IPS-18a (cell line): ENCODE data around the gene SLC4A4.

Source experiments
- H3K27ac ChIP-seq: one replicate; pipeline ENCODE4 v1.5.1; 2013; ENCODE audit warnings: low read length
- H3K27me3 ChIP-seq: one replicate; pipeline ENCODE4 v1.6.1; 2013; ENCODE audit warnings: mild to moderate bottlenecking, low read length; ENCODE audit not compliant: control insufficient read depth, insufficient read depth
- H3K36me3 ChIP-seq: one replicate; pipeline ENCODE4 v1.6.1; 2013; ENCODE audit warnings: low read depth, low read length; ENCODE audit not compliant: control insufficient read depth
- H3K4me1 ChIP-seq: one replicate; pipeline ENCODE4 v1.6.1; 2013; ENCODE audit warnings: low read depth, low read length; ENCODE audit not compliant: control insufficient read depth
- H3K4me3 ChIP-seq: one replicate; pipeline ENCODE4 v1.5.1; 2013; ENCODE audit warnings: low read length
- H3K9ac ChIP-seq: one replicate; pipeline ENCODE4 v1.6.1; 2013; ENCODE audit warnings: mild to moderate bottlenecking, low read length, moderate library complexity
- H3K9me3 ChIP-seq: one replicate; pipeline ENCODE4 v1.6.1; 2013; ENCODE audit warnings: low read depth, low read length; ENCODE audit not compliant: control insufficient read depth

Gene SLC4A4

DNA sequence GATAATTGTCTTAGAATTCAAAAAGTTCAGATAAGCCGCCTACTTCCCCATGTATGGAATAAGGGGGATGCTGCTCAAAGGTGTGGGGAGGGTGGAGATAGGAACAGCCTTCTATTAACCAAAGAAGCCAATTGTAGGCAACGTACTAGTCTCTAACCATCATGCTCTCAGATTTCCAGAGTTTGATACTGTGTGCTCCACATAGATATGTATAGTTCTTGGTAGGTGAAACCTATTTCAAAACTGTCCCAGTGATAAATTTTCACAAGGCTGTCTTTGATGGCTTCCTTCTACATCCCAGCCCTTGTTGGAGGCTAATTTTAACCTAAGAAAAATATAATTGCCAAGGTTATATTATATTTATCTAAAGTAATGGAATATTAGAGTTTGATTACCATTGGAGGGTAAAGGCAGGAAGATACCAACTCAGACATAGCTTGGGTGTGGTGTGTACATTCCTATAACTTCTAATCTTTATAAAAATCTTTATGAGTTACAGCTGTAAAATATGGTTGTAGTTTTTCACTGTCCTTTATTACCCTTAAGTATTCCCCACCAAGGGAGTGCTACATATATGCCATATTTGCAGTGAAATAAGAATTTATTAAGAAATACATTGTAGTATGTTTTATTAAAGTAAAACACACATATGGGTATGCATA lies 87.7 kb downstream of the SLC4A4 start:
- no peak overlapping the region for H3K9ac ChIP-seq
- H3K4me3 ChIP-seq: no peak overlapping the region
- H3K27ac ChIP-seq: no peak overlapping the region
- H3K27me3 ChIP-seq: no peaks in the 10 kb centered on the region
- no peaks in the 10 kb centered on the region for H3K4me1 ChIP-seq
- H3K36me3 ChIP-seq: no peaks in the 10 kb centered on the region
- no peaks in the 10 kb centered on the region for H3K9me3 ChIP-seq

DNA sequence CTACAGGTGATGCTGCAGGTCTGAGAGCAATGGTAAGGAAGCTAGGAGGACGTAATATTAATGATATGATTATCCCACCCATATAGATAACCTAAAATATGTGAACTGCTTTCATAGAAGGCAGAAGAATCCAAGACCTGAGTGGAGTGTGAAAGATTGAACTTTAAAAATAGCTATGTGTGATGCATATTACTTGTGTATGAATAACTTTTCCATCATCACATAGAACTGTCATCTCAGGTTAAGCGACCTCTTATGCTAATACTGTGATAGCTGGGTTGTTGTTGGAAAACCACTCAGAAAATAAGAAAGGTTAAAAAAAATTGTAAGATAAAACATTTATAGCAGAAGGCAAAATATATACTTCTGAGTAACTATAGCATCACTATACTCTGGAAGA lies 90.3 kb downstream of the SLC4A4 start:
- Histone ChIP-seq H3K36me3 (no peaks in the 10 kb centered on the region), H3K27me3 (no peaks in the 10 kb centered on the region), H3K4me1 (no peaks in the 10 kb centered on the region), H3K9me3 (no peaks in the 10 kb centered on the region), H3K4me3 (no peak overlapping the region), H3K9ac (no peak overlapping the region), H3K27ac (no peak overlapping the region)

DNA sequence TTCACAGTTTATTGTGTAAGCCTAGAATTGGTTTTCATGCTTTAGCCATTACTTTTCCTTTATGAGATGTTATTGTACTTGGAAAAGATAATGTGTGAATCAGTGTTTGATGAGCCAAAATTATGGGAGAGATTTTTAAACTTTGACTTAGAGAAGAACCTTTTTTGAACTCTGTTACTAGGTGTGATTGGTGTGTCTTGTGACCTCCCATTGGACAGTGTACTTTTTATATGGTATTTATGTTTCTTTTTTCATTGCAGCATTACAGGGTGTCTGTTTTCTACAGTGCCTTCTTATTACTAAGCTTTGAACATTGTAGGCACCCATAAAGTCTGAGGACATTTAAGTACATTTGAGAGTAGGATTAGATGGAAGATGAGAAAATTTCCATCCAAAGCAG lies 91.1 kb downstream of the SLC4A4 start:
- no peaks in the 10 kb centered on the region for H3K36me3 ChIP-seq
- H3K9ac ChIP-seq: no peak overlapping the region
- H3K4me1 ChIP-seq: no peaks in the 10 kb centered on the region
- H3K9me3 ChIP-seq: no peaks in the 10 kb centered on the region
- H3K27me3 ChIP-seq: no peaks in the 10 kb centered on the region
- no peak overlapping the region for H3K4me3 ChIP-seq
- no peak overlapping the region for H3K27ac ChIP-seq

DNA sequence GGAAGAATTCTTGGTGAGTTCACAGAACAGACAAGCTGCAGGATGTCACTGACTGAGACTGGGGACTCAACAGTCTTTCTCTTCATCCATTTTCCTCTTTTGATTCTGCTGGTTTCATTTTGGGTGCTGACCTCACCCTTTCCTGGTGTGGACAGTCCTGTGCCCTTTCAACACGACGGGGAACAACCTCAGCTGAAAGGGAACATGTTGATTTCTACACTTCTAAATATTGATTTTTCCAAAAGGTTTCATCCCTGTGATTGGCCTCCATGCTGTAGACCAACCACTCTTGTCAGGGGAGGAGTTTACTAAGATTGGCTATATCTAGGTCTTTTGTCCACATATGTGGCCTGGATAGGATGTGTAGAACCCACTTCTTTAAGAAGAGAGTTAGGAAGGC lies 91.8 kb downstream of the SLC4A4 start:
- no peak overlapping the region for H3K9ac ChIP-seq
- H3K9me3 ChIP-seq: no peaks in the 10 kb centered on the region
- no peaks in the 10 kb centered on the region for H3K4me1 ChIP-seq
- no peaks in the 10 kb centered on the region for H3K27me3 ChIP-seq
- no peak overlapping the region for H3K4me3 ChIP-seq
- no peaks in the 10 kb centered on the region for H3K36me3 ChIP-seq
- H3K27ac ChIP-seq: no peak overlapping the region

DNA sequence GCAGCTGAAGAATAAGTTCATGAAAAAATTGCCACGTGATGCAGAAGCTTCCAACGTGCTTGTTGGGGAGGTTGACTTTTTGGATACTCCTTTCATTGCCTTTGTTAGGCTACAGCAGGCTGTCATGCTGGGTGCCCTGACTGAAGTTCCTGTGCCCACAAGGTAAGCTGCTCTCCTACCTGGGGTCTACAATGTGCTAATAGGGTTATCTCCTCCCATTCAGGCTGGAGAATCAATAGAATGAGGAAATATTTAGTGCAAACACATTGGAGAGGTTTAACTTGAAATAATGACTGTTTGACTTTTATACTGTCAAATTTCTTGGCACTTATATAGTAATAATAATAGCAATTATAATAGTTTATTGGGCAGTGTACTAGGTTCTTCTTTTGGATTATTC lies 101.8 kb downstream of the SLC4A4 start:
- no peaks in the 10 kb centered on the region for H3K36me3 ChIP-seq
- no peak overlapping the region for H3K9ac ChIP-seq
- no peaks in the 10 kb centered on the region for H3K27me3 ChIP-seq
- H3K4me1 ChIP-seq: peaks cover 4% of the 10 kb centered on the region
- no peak overlapping the region for H3K4me3 ChIP-seq
- no peaks in the 10 kb centered on the region for H3K9me3 ChIP-seq
- no peak overlapping the region for H3K27ac ChIP-seq

DNA sequence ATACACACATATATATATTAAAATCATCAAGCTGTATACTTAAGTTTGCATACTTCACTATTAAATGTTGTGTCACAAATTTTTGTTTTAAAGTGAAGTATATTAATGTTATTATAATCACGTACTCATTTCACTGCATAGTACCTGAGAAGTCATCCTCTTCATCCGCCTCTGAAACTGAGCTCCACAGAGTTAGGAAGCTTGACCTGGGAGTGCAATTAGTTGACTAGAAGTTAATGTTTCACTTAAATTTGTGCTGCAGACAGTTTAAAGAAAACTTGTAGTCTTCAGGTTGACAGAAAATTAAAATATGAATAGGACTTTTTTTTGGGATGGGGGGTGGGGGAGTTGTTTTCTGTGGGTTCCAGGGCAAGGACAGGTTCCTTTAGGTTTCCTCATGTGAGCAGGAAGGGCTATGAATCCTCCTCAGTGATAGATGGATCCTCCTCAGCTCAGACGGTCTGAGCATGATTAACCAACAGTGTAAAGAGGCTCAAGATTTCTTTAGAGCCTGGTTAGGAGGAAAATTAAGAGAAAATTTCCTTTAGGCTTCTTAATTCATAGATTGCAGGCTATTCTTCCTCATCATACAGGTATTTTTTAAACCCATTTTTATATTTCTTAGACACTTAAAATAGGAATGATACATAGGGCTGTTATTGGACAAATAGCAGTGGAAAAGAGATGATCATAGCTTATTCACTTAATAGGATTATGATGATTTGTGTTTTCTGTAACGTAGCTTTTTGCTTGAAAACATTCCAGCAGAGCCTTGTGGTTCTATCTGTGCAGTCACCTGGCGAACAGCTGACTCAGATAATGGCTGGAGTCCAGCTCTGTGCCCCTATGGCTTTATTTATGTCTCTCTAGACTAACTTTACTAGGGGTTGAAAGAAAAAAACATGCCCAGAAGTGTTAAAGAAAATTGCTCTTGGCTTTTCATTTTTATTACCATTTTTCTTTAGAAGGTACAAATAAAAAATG lies 102.7 kb downstream of the SLC4A4 start:
- peaks cover 4% of the 10 kb centered on the region for H3K4me1 ChIP-seq
- H3K36me3 ChIP-seq: no peaks in the 10 kb centered on the region
- no peak overlapping the region for H3K9ac ChIP-seq
- H3K27ac ChIP-seq: no peak overlapping the region
- H3K4me3 ChIP-seq: no peak overlapping the region
- H3K27me3 ChIP-seq: no peaks in the 10 kb centered on the region
- H3K9me3 ChIP-seq: no peaks in the 10 kb centered on the region

DNA sequence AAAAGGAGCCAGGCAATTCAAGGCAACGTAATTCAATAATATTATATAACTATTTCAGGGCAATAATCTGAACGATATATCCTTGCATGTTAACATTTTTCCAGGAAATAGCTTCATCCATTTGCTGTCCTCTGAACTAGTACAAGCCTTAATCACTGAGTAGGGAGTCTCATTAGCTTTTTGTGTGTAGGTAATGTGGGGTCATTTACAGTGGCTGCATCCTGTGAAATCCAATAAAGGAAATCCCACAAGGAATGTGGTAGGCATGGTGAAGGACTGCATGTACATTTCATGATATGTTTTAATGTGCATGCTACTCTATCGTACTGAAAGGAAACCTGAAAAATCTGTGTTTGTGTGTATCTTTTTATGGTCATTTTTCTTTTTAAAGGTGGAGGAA lies 103.5 kb downstream of the SLC4A4 start:
- no peak overlapping the region for H3K4me3 ChIP-seq
- no peaks in the 10 kb centered on the region for H3K9me3 ChIP-seq

DNA sequence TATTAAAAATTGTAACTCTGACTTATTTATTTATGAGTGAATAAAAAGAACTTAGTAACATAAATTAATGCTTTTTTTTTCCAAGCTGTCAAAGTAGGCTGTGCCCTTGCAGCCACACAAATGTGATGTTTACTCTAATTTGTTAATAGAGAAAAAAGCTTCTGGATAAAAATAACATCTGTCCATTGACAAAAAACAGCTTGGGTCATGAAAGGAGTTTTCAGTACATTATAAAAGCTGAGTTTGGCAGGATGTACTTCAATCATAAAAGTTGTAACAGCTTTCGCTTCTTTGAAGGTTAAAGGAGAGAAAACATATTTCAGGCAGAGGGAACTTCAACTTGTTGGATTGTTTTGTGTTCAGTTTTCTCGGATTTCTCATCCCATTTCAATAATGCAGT lies 105.6 kb downstream of the SLC4A4 start:
- Histone ChIP-seq H3K4me3 (no peak overlapping the region), H3K4me1 (peaks cover 4% of the 10 kb centered on the region), H3K27ac (no peak overlapping the region), H3K36me3 (no peaks in the 10 kb centered on the region), H3K9me3 (no peaks in the 10 kb centered on the region), H3K27me3 (no peaks in the 10 kb centered on the region), H3K9ac (no peak overlapping the region)

More for the DNA sequence above, 103.5 kb downstream of the SLC4A4 start:
- no peaks in the 10 kb centered on the region for H3K27me3 ChIP-seq
- no peak overlapping the region for H3K9ac ChIP-seq
- H3K27ac ChIP-seq: no peak overlapping the region
- H3K4me1 ChIP-seq: peaks cover 4% of the 10 kb centered on the region
- no peaks in the 10 kb centered on the region for H3K36me3 ChIP-seq

DNA sequence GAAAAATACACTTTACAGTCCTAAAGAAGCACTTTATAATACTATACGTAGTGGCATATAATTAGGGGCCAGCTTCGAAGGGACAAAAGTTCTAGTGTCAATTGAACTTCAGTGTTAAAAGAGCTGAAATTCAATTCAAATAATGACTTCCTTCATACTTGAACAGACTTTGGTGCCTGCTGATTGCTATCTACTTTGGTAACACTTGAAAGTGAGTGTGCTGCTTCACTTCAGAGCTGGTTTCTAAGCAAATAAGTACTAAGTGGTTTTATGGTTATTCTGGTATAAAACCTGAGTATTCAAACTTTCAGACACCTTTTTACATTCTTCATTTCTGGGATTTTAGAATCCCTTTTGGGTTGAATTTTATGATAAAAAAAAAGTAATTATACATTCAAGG lies 107.0 kb downstream of the SLC4A4 start:
- Histone ChIP-seq H3K9me3 (no peaks in the 10 kb centered on the region), H3K27me3 (no peaks in the 10 kb centered on the region), H3K27ac (no peak overlapping the region), H3K4me3 (no peak overlapping the region), H3K4me1 (no peaks in the 10 kb centered on the region), H3K36me3 (no peaks in the 10 kb centered on the region), H3K9ac (no peak overlapping the region)

DNA sequence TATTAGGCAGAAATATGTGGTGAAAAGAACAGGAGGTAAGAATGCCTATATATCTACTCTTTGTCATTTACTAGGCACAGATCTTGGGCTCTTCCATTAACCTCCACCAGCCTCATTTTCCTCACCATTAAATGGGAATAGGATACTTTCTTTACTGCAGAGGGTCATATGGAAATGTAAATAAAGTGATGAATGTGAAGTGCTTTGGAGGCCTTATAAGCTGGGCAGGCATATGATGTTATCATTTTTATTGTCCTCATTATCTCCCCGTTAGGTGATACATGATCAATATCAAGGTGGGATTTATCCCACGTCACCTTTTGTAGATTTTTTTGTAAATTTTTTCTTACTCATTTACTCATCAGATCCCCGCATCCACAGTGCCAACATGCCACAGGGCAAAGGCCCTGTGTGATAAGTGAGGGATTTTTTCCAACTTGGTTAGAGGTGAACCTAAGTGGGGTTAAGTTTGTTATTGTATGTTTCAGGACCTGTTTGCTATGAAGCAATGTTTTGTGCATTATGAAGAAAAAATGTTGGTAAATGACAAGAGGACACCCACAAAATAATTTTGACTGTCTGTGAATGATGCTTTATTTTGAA lies 107.8 kb downstream of the SLC4A4 start:
- Histone ChIP-seq H3K27ac (no peak overlapping the region), H3K27me3 (no peaks in the 10 kb centered on the region), H3K4me1 (no peaks in the 10 kb centered on the region), H3K4me3 (no peak overlapping the region), H3K36me3 (no peaks in the 10 kb centered on the region), H3K9ac (no peak overlapping the region), H3K9me3 (no peaks in the 10 kb centered on the region)

DNA sequence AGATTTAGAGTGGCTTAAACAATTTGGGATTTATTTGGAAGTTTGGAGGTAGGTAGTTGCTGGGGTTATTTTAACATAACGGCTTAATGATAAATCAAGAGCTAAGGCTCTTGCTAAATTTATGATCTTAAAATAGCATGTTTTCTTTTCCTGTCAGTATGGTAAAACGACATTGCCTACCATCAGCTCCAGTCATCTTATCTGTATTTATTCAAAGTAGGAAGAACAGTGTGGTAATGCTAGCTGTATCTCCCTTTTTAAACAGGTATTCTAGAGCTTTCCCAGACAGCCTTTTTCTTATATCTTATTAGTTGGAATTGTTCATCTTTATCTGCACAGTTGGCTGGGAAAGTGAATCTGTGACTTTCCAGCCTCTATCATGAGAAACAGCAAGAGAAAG lies 110.2 kb downstream of the SLC4A4 start:
- Histone ChIP-seq H3K9ac (no peak overlapping the region), H3K4me3 (no peak overlapping the region), H3K27ac (no peak overlapping the region)

More for the DNA sequence above, 110.2 kb downstream of the SLC4A4 start:
- no peaks in the 10 kb centered on the region for H3K9me3 ChIP-seq
- H3K27me3 ChIP-seq: no peaks in the 10 kb centered on the region
- H3K36me3 ChIP-seq: no peaks in the 10 kb centered on the region
- H3K4me1 ChIP-seq: no peaks in the 10 kb centered on the region
